ENCODE results near the gene COL23A1.

DNA sequence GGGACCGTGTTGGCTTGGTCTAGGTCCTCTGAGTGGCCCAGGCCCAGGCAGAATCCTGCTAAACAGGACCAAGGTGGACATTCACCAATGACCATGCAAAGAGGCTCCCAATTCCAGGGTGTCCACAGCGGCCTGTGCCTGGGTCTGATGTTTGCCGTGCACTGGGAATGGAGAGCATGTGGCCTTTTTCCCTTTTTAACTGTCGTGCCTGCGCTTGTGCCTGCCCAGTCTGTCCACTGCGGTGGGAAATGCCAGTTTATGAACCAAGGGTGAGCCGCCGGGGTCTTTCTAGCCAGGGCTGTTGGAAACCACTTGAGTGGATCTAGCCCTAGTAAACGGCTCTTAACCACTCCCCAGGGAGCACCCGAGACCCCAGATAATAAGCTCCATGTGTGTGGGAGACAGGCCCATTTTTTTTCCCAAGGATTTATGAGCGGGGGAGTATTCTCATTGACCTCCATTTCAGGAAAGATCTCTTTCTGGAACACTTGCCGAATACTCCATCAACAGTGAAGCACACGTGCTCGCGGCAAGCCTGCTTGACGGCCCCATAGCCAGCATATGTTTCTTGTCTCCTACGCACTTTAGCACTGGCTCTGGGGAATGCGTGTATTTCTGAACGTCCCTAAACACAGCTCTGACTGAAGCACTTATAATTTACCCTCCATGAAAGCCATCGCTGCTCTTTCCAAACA, 264.4 kb downstream of the COL23A1 start:
- no peak for TF ChIP-seq EZH2 (IDR thresholded peaks at IDR 0.05)
- no peak for TF ChIP-seq POLR2AphosphoS5 (IDR thresholded peaks at IDR 0.05; ENCODE audit: borderline replicate concordance, low read depth, low read length)
- TF ChIP-seq FOXP2 (optimal IDR thresholded peaks at IDR 0.05; ENCODE audit: control extremely low read depth, extremely low read length, insufficient read depth) = no peak

Data from SK-N-MC (cell line).